ENCODE data around the gene DDX41.

The DDX41 gene

DNA sequence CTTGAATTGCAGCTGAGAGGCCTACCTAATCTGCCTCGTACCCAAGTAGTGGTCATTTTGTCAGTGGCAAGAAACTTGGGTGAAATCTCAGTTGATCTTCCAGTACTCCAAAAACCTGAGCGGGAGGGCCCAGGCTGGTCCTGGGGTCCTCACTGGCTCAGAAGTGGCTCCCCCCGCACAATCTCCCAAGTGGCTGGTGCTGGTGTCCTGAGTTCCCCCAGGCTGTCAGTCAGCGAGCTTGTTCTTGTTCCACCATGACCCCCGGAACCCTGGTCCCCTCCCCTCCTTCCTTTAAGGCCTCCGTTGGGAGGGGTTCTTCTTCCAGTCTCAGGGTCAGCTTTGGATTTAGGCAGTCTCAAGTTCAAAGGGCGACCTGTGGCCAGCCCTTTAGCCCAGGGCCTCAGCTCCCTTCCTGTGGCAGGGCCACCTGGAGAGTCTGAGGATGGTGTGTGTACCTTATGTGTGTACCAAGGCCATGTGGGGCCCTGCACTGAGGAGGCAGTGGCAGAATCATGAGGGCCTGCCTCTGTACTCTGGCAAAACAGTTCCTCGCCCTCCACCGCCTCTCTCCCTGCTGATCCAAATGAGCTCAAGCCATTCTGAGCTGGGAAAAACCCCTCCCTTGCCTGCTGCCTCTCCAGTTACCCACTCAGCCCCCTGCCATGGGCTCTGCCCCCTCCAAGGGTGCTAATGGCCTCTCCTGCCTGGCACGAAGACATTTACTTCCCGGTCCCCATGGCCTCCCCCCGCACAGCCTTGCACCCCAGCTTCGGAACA lies 38.9 kb downstream of the DDX41 start:
- DNase-seq (ENCODE audit: low read depth in 2 of 2): peak in 1 of 2 donors; percentile 44
- TF ChIP-seq, protein P1, sequence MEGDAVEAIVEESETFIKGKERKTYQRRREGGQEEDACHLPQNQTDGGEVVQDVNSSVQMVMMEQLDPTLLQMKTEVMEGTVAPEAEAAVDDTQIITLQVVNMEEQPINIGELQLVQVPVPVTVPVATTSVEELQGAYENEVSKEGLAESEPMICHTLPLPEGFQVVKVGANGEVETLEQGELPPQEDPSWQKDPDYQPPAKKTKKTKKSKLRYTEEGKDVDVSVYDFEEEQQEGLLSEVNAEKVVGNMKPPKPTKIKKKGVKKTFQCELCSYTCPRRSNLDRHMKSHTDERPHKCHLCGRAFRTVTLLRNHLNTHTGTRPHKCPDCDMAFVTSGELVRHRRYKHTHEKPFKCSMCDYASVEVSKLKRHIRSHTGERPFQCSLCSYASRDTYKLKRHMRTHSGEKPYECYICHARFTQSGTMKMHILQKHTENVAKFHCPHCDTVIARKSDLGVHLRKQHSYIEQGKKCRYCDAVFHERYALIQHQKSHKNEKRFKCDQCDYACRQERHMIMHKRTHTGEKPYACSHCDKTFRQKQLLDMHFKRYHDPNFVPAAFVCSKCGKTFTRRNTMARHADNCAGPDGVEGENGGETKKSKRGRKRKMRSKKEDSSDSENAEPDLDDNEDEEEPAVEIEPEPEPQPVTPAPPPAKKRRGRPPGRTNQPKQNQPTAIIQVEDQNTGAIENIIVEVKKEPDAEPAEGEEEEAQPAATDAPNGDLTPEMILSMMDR (IDR thresholded peaks at IDR 0.05; ENCODE audit: low read depth, low read length): no peak
- H3K4me3 ChIP-seq (replicated peaks in 1 of 2; ENCODE audit: low read depth in 2 of 2, low read length in 2 of 2): no peak overlapping the region

DNA sequence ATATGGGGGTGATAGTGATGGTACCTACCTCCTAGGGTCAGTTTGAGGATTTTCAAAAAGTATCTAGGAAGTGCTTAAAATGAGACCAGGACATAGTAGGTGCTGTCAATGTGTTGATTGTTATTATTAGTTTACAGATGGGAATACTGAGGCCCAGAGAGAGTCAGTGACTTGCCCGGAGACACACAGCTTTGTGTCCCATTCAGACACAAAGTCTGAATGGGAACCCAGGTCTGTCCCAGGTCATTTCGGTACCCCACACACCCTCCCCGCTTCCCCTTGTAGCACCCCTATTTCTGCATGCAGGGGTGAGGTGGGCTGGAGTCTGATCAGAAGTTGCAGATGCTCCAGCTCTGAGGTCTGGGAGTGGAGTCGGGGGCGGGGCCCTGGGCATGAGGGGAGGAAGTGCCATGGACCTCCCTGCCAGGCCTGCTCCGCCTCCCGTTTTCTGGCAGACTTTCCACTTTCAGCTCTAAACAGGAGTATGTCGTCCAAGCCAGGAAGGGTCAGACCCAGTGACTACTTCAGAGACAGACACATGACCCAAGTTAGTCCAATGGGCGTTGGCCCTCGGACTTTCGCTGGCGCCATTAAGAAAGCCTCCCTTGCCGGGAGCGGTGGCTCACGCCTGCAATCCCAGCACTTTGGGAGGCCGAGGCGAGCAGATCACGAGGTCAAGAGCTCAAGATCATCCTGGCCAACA lies 40.1 kb downstream of the DDX41 start:
- TF ChIP-seq, protein P1 (IDR thresholded peaks at IDR 0.05; ENCODE audit: low read depth, low read length): no peak
- peak; percentile 72 to 73 for DNase-seq (ENCODE audit: low read depth in 2 of 2)
- no peak overlapping the region for H3K4me3 ChIP-seq (replicated peaks in 1 of 2; ENCODE audit: low read depth in 2 of 2, low read length in 2 of 2)

DNA sequence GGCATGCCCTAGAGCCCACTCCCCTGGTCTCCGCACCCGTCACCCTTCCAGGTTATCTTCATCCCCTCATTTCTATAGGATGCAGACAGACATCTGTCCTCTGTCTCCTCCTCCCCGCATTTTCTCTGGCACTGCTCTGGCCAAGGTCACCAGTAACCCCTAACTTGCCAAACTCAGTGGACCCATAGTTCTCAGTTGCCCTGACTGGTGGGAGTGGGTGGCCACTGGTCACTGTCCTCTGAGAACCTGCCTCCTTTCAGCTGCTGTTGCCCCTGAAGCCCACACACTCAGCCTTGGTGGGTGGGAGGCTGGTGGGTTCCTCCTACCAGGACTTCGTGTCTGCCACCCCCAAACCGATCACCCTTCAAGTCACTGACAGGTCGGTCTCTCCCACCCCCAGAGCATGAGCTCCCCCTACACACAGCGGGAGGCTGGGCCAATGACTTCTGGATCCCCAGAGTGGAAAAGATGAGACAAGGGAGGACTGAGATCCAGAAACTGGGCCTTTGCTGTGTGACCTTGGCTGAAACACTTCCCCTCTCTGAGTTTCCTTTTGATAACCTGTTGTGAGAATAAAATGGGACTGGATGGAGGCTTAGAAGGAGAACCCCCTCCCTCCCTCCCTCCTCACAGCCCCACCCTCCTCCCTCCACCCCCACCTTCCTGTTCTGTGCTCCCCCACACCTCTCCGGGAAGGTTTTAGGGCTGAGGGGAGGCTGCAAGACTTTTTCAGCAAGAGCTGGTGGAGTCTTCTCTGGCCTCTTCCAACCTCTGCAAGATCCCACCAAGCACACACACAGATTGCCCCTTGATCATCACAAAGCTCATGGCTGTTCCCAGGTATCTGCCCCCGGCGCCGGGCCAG lies 41.0 kb downstream of the DDX41 start:
- TF ChIP-seq, protein P1 (IDR thresholded peaks at IDR 0.05; ENCODE audit: low read depth, low read length): no peak
- H3K4me3 ChIP-seq (replicated peaks in 1 of 2; ENCODE audit: low read depth in 2 of 2, low read length in 2 of 2): no peak overlapping the region
- no peak for DNase-seq (ENCODE audit: low read depth in 2 of 2)

DNA sequence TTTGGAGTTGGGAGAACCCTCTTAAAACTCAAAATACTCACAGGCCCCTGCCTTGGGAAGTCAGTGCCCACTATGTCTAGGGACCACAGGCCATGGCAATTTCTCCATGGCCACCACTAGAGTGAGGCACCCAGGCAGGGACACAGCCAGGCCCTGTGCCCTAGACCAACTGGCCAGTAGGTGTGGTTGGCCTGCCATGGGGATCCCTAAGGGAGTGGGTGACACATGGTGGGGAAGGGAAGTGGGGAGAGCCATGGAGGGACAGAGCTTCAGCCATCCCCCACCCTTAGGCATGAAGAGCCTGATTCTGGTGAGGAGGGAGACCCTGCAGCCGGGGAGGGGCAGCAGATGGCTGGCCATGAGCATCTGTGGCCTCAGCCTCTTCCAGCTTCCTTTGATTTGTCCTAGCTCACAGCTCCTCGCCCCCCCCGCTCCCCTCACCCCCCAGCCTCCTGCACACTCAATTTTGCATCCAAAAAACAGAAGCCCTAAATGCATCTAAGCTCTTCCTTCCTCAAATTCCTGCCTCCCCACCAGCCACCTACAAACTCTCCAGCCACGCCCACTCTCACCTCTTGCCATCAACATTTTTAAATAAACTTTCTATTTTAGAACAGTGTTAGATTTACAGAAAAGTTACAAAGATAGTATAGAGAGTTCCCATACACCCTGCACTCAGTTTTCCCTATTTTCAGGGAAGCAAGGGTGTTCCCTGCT lies 41.8 kb downstream of the DDX41 start:
- H3K4me3 ChIP-seq (replicated peaks in 1 of 2; ENCODE audit: low read depth in 2 of 2, low read length in 2 of 2): no peak overlapping the region
- DNase-seq (ENCODE audit: low read depth in 2 of 2): no peak
- TF ChIP-seq, protein P1 (IDR thresholded peaks at IDR 0.05; ENCODE audit: low read depth, low read length): no peak

DNA sequence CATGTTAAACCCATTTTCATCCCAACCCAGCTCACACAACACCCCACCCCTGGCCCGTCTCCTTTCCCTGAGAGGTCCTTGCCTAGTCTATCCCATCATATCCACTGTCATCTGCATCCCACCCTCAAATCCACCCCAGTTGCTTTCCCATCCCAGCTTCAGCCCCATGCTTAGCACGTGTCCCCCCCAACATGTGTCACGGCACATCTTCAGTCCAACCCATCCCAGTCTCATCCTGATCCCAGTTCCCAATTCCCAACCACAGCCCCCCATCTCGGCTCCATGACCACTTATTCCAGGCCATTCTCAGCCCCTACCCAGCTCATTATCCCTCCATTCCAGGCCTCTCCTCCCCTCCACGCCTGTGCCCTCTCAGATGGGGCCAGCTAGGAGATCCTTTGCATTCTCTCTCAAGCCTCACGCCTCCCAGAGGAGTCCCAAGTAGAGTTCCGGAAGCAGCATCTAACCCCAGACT lies 42.7 kb downstream of the DDX41 start:
- TF ChIP-seq, protein P1 (IDR thresholded peaks at IDR 0.05; ENCODE audit: low read depth, low read length): no peak
- DNase-seq (ENCODE audit: low read depth in 2 of 2): peak in 1 of 2 donors; percentile 32
- H3K4me3 ChIP-seq (replicated peaks in 1 of 2; ENCODE audit: low read depth in 2 of 2, low read length in 2 of 2): no peak overlapping the region

DNA sequence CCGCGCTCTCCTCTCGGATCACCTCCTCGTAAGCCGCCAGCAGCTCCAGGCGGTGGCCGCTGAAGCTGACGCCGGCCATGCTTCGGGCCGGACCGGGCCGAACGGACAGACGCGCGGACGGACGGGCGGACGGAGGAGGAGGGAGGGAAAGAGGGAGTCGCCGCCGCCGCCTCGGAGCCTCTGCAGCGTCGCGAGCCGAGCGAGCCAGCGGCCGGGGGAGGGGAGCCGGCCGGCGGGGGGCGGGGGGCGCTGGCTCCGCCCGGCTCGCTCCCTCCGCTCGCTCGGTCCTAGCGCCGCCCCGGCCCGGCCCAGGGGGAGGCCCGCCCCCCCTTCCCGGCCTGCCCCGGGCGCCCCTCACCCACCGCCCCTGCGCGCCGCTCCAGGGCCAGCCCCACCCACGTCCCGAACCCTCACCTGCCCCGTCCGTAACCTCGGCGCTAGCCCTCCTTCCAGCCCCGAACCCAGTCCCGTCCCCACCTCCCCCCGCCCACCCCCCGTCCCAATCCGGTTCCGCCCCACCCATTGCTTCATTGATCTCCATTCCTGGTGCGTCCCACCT lies 43.2 kb downstream of the DDX41 start, which contains the start of gene DBN1:
Gene DBN1 (minus strand): TSS at position 192 of the 559 bp plus-strand sequence. CDS start 113 bp downstream, at position 79.
- TF ChIP-seq, protein P1 (IDR thresholded peaks at IDR 0.05; ENCODE audit: low read depth, low read length): no peak
- peak within 1 kb of the TSS; percentile 89 to 91 for H3K4me3 ChIP-seq (replicated peaks in 1 of 2; ENCODE audit: low read depth in 2 of 2, low read length in 2 of 2)
- DNase-seq (ENCODE audit: low read depth in 2 of 2): peak; percentile 48 to 66

Measured in cardiac fibroblast (primary cell).